Thoracic aorta (tissue), 2 donors: ENCODE measurements around the gene PPIF. TPM values are rescaled to one million over a fixed set of nuclear protein-coding genes. Genes with fewer than 3 reads are reported as not detected.

Source experiments
- ATAC-seq: fragments of 150-250 bp; one replicate; pipeline ENCODE4 v1.8.0; 2017; ENCODE audit warnings: low read depth; ENCODE audit not compliant: insufficient number of reproducible peaks, low FRiP score
- DNase-seq: peaks from one replicate; pipeline ENCODE4 v3.0.0-alpha.2; 2020; ENCODE audit warnings: low spot score
- H3K27ac ChIP-seq, 2 donors: fragments of 200-600 bp; sonication (generic); 1 replicate in 1 of 2; 2 replicates in 1 of 2; pipeline ENCODE4 v1.5.1; 2016; ENCODE audit warnings: mild to moderate bottlenecking in 2 of 2, moderate library complexity in 2 of 2
- H3K27me3 ChIP-seq: fragments of 200-600 bp; sonication (generic); replicated peaks from 2 replicates; pipeline ENCODE4 v1.6.0; 2016; ENCODE audit warnings: mild to moderate bottlenecking; ENCODE audit not compliant: insufficient read depth
- H3K36me3 ChIP-seq: fragments of 200-600 bp; sonication (generic); one replicate; pipeline ENCODE4 v1.5.1; 2016
- H3K4me1 ChIP-seq, 2 donors: fragments of 200-600 bp; sonication (generic); 1 replicate in 1 of 2; 2 replicates in 1 of 2; pipeline versions ENCODE4 v1.5.1 to v1.6.0; 2016; ENCODE audit warnings: low read depth in 2 of 2, mild to moderate bottlenecking in 1 of 2; ENCODE audit not compliant: control insufficient read depth in 1 of 2
- H3K4me3 ChIP-seq: fragments of 200-600 bp; sonication (generic); 2 replicates; pipeline ENCODE4 v1.5.1; 2016; ENCODE audit warnings: mild to moderate bottlenecking
- H3K9me3 ChIP-seq: fragments of 200-600 bp; sonication (generic); 2 replicates; pipeline ENCODE4 v1.5.1; 2016
- CTCF ChIP-seq: fragments of 200-600 bp; sonication (generic); IDR thresholded peaks from one replicate; pipeline ENCODE4 v1.5.1; 2019; ENCODE audit warnings: antibody characterized with exemption
- total RNA-seq, 2 donors: library from RNA; depleted of rRNA; stranded (reverse); fragments of >200 nt; gene quantifications; one replicate each; pipeline versions ENCODE4 v1.1.0 to v1.2.3, GENCODE V29; 2016

PPIF gene
- total RNA-seq, 2 donors from 2014 or later, result 5.7 to 44.2 TPM

DNA sequence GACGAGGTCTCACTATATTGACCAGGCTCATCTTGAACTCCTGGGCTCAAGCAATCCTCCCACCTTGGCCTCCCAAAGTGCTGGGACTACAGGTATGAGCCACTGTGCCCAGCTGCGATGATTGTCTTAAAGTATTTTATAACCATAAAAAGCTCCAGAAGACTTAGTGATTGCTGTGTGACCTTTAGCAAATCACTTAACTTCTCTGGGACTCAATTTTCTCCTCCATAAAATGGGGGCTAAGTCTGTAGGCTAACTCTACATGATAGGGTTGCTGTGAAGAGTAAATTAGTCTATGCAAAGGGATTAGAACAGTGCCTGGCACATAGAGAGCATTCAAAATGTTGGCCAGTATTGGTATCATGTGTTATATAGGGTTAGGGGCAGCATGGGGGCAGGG, 42.8 kb downstream of the PPIF start:
- H3K27ac ChIP-seq, result no peak overlapping the region
- H3K9me3 ChIP-seq, result no peaks in the 10 kb centered on the region
- no peaks in the 10 kb centered on the region for H3K27me3 ChIP-seq
- H3K36me3 ChIP-seq, result peaks cover 26% of the 10 kb centered on the region
- H3K4me1 ChIP-seq, result peaks cover 0 to 6% of the 10 kb centered on the region in 2 donors
- TF ChIP-seq CTCF, result no peak
- DNase-seq (no peak), ATAC-seq (no peak)
- H3K4me3 ChIP-seq, result no peak overlapping the region

- DNase-seq, result peak; percentile 1
- H3K27ac ChIP-seq, result no peak overlapping the region
- TF ChIP-seq CTCF, result no peak
- peaks cover 0 to 6% of the 10 kb centered on the region in 2 donors for H3K4me1 ChIP-seq
- peaks cover 22% of the 10 kb centered on the region for H3K36me3 ChIP-seq
- H3K9me3 ChIP-seq, result no peaks in the 10 kb centered on the region
- no peak overlapping the region for H3K4me3 ChIP-seq
- no peak for ATAC-seq
- no peaks in the 10 kb centered on the region for H3K27me3 ChIP-seq
These were observed 43.4 kb downstream of the PPIF start for GRCh38 chr10:79390551-79391229.

DNA sequence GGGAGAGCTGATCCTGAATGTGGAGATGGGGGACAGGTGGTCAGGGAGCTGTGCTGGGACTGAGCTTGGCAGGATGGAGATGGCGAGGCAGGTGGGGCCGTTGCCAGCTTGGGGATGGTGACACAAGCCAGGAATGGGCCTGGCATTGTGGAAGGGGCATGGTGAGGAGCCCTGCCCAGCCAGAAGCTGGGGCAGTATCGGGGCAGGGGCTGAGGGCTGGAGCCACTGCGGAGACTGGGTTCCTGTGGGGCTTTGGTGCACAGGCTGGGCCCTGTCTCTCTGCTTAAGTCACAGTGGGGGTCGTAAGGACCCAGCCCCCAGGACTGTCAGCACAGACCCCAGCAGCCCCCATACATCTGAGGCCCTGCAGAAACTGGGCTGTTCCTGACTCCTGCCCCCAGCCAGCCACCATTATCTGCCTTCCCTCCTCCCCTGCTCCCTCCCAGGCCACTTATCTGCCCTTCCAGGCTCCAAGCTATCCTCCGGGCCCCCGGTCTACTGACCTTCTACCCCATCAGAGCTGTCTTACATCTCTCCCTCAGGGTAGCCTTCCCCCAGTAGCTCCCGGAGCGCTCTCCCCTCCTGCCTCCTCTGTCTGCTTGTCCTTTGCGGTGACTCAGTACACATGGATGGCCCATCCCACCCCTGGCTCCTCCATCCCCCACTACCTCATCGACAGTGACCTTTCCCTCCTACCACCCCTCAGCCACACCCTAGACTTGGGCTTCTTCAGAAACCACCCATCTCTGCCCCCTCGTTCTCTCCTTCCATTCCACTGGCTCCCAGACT, 44.2 kb downstream of the PPIF start:
- Histone ChIP-seq H3K27me3 (no peaks in the 10 kb centered on the region), H3K36me3 (peaks cover 19% of the 10 kb centered on the region), H3K4me3 (no peak overlapping the region), H3K27ac (no peak overlapping the region), H3K4me1 (peaks cover 0 to 10% of the 10 kb centered on the region in 2 donors), H3K9me3 (no peaks in the 10 kb centered on the region)
- ATAC-seq, result no peak
- peak; percentile 0 for DNase-seq
- no peak for TF ChIP-seq CTCF

- TF ChIP-seq CTCF, result no peak
- Histone ChIP-seq H3K27me3 (no peaks in the 10 kb centered on the region), H3K4me1 (peaks cover 0 to 16% of the 10 kb centered on the region in 2 donors), H3K9me3 (no peaks in the 10 kb centered on the region), H3K36me3 (peaks cover 19% of the 10 kb centered on the region), H3K27ac (no peak overlapping the region), H3K4me3 (no peak overlapping the region)
- DNase-seq (no peak), ATAC-seq (no peak)
These were observed 44.7 kb downstream of the PPIF start for GRCh38 chr10:79392020-79392398.

- Histone ChIP-seq H3K4me1 (peaks cover 0 to 22% of the 10 kb centered on the region in 2 donors), H3K27me3 (no peaks in the 10 kb centered on the region), H3K27ac (no peak overlapping the region), H3K36me3 (peaks cover 19% of the 10 kb centered on the region), H3K9me3 (no peaks in the 10 kb centered on the region), H3K4me3 (no peak overlapping the region)
- DNase-seq (no peak), ATAC-seq (no peak)
- TF ChIP-seq CTCF, result no peak
These were observed 45.4 kb downstream of the PPIF start for GRCh38 chr10:79392506-79393176.
